CD8-positive, alpha-beta memory T cell (primary cell): ENCODE data around the gene EDC3. TPM values are rescaled to one million over a fixed set of nuclear protein-coding genes. Genes with fewer than 3 reads are reported as not detected.
A peak's percentile ranks its signal among the peaks of the same experiment; 100 is the strongest.
"Not testable (repeated sequence)": the region's sequence is repeated elsewhere in the genome, so short reads cannot be mapped to it uniquely, and the experiment has no call there.

Experiments used
- CTCF ChIA-PET: fragments of 350-600 bp; sonication (Branson Sonifier 250); formaldehyde crosslinking; loops from one replicate; lab custom pipeline; 2021; ENCODE audit warnings: antibody characterized with exemption; lab: Charles Lee
- POLR2A ChIA-PET: fragments of 350-600 bp; sonication (Branson Sonifier 250); formaldehyde crosslinking; loops from one replicate; lab custom pipeline; 2021; ENCODE audit warnings: antibody characterized with exemption; lab: Charles Lee
- DNase-seq, 5 donors: peaks; one replicate each; pipeline versions ENCODE4 v3.0.0 to v3.0.0-alpha.2; 2020 to 2022; ENCODE audit warnings: mixed read lengths in 1 of 5
- H3K27ac ChIP-seq: one replicate; pipeline ENCODE4 v1.7.0; 2013; ENCODE audit warnings: low read depth, mild to moderate bottlenecking, low read length, moderate library complexity
- H3K27me3 ChIP-seq: 2 replicates; pipeline ENCODE4 v1.7.0; 2013; ENCODE audit warnings: low read length, mild to moderate bottlenecking; ENCODE audit not compliant: insufficient read depth, poor library complexity, severe bottlenecking
- H3K36me3 ChIP-seq: 2 replicates; pipeline ENCODE4 v1.7.0; 2013; ENCODE audit warnings: mild to moderate bottlenecking, low read length, moderate library complexity; ENCODE audit not compliant: insufficient read depth
- H3K4me1 ChIP-seq: 2 replicates; pipeline ENCODE4 v1.7.0; 2013; ENCODE audit warnings: mild to moderate bottlenecking, low read length, moderate library complexity; ENCODE audit not compliant: insufficient read depth
- H3K4me3 ChIP-seq: 2 replicates; pipeline ENCODE4 v1.7.0; 2013; ENCODE audit warnings: mild to moderate bottlenecking, low read length
- H3K9me3 ChIP-seq: 2 replicates; pipeline ENCODE4 v1.7.0; 2013; ENCODE audit warnings: mild to moderate bottlenecking, low read length
- H3K27ac Mint-ChIP-seq, 8 donors: one replicate each; pipeline ENCODE4 v1.8.0; 2020 to 2021; ENCODE audit warnings: mixed read lengths in 8 of 8, mild to moderate bottlenecking in 6 of 8, inconsistent platforms in 3 of 8, moderate library complexity in 3 of 8
- H3K27me3 Mint-ChIP-seq, 2 donors: one replicate each; pipeline ENCODE4 v1.8.0; 2020 to 2021; ENCODE audit warnings: mixed read lengths in 2 of 2, mild to moderate bottlenecking in 1 of 2, moderate library complexity in 1 of 2
- H3K36me3 Mint-ChIP-seq, 3 donors: one replicate each; pipeline ENCODE4 v1.8.0; 2020 to 2021; ENCODE audit warnings: mixed read lengths in 3 of 3, inconsistent platforms in 1 of 3, mild to moderate bottlenecking in 1 of 3
- H3K4me1 Mint-ChIP-seq, 3 donors: one replicate each; pipeline ENCODE4 v1.8.0; 2020 to 2021; ENCODE audit warnings: mixed read lengths in 3 of 3, inconsistent platforms in 1 of 3, mild to moderate bottlenecking in 1 of 3
- H3K4me3 Mint-ChIP-seq, 7 donors: one replicate each; pipeline ENCODE4 v1.8.0; 2020 to 2021; ENCODE audit warnings: mixed read lengths in 7 of 7, mild to moderate bottlenecking in 6 of 7, moderate library complexity in 4 of 7, inconsistent platforms in 2 of 7
- H3K9me3 Mint-ChIP-seq, 5 donors: one replicate each; pipeline ENCODE4 v1.8.0; 2020 to 2022; ENCODE audit warnings: mixed read lengths in 5 of 5, mild to moderate bottlenecking in 3 of 5, moderate library complexity in 2 of 5, inconsistent platforms in 1 of 5
- polyA plus RNA-seq: library from polyadenylated mRNA; unstranded; fragments of 300-500 nt; fragmentation: Illumina TruSeq; gene quantifications from one replicate; pipeline ENCODE4 v1.2.3, GENCODE V29; 2021
- total RNA-seq, 2 experiments: library from RNA; stranded (reverse); gene quantifications; one replicate each; pipeline ENCODE4 v1.2.3, GENCODE V29; 2021

EDC3 gene
- total and polyA plus RNA-seq, 3 experiments from 2014 or later: 29.9 to 52.0 (median 50.9) TPM

- H3K27me3 Mint-ChIP-seq: no peaks in the 10 kb centered on the region
- Histone ChIP-seq H3K4me3 (no peak overlapping the region), H3K36me3 (no peaks in the 10 kb centered on the region), H3K27me3 (no peaks in the 10 kb centered on the region), H3K27ac (no peak overlapping the region), H3K9me3 (no peaks in the 10 kb centered on the region), H3K4me1 (peaks cover 8% of the 10 kb centered on the region)
- H3K4me3 Mint-ChIP-seq: no peak overlapping the region
- ChIA-PET POLR2A (no interaction called here), CTCF (interaction anchor here (0.8 kb wide), 1 partner anchor 72 kb away, joined by 3 read pairs; no protein-coding TSS in a partner anchor)
- no peaks in the 10 kb centered on the region for H3K9me3 Mint-ChIP-seq
- no peak overlapping the region for H3K27ac Mint-ChIP-seq
- H3K4me1 Mint-ChIP-seq: peaks cover 6 to 7% (median 6%) of the 10 kb centered on the region in 3 donors
- DNase-seq: no peak
- H3K36me3 Mint-ChIP-seq: no peaks in the 10 kb centered on the region
Observed at GRCh38 chr15:74603789-74604705, 91.8 kb downstream of the EDC3 start.

GRCh38 chr15:74603026-74603788 lies 92.6 kb downstream of the EDC3 start:
- H3K27me3 ChIP-seq: no peaks in the 10 kb centered on the region
- Mint-ChIP-seq H3K9me3 (no peaks in the 10 kb centered on the region), H3K27ac (no peak overlapping the region), H3K4me3 (no peak overlapping the region), H3K36me3 (peaks cover 0 to 5% (median 0%) of the 10 kb centered on the region in 3 donors), H3K27me3 (no peaks in the 10 kb centered on the region), H3K4me1 (peaks cover 14 to 16% (median 15%) of the 10 kb centered on the region in 3 donors)
- no peaks in the 10 kb centered on the region for H3K36me3 ChIP-seq
- no peak overlapping the region for H3K27ac ChIP-seq
- DNase-seq: no peak
- ChIA-PET CTCF (interaction anchor here (0.8 to 0.9 kb wide), 2 partner anchors 10 to 71 kb away, joined by 3 read pairs; no protein-coding TSS in a partner anchor), POLR2A (no interaction called here)
- no peak overlapping the region for H3K4me3 ChIP-seq
- no peaks in the 10 kb centered on the region for H3K9me3 ChIP-seq
- H3K4me1 ChIP-seq: peaks cover 15% of the 10 kb centered on the region

- H3K4me1 ChIP-seq: peaks cover 20% of the 10 kb centered on the region
- ChIA-PET POLR2A (interaction anchor here (1.0 to 2.3 kb wide), 2 partner anchors 16 to 53 kb away, joined by 3 to 20 read pairs; partner anchors contain the start of gene CLK3), CTCF (interaction anchor here (0.5 to 1.5 kb wide), 4 partner anchors 33 to 225 kb away, joined by 3 to 5 read pairs (median 4); no protein-coding TSS in a partner anchor)
- Mint-ChIP-seq H3K27me3 (no peaks in the 10 kb centered on the region), H3K4me1 (peaks cover 19 to 21% (median 20%) of the 10 kb centered on the region in 3 donors), H3K27ac (peak overlapping the region in 7 of 8 donors; percentile 24 to 100 (median 98)), H3K9me3 (no peaks in the 10 kb centered on the region), H3K4me3 (peak overlapping the region; percentile 89 to 100 (median 97)), H3K36me3 (peaks cover 0 to 29% (median 0%) of the 10 kb centered on the region in 3 donors)
- DNase-seq: no peak
- peak overlapping the region; percentile 93 for H3K4me3 ChIP-seq
- H3K36me3 ChIP-seq: no peaks in the 10 kb centered on the region
- H3K27me3 ChIP-seq: no peaks in the 10 kb centered on the region
- peak overlapping the region; percentile 83 for H3K27ac ChIP-seq
- no peaks in the 10 kb centered on the region for H3K9me3 ChIP-seq
Observed at GRCh38 chr15:74599156-74599555, 96.7 kb downstream of the EDC3 start.

GRCh38 chr15:74598126-74598842 lies 97.5 kb downstream of the EDC3 start:
- H3K4me1 ChIP-seq: peaks cover 20% of the 10 kb centered on the region
- no peaks in the 10 kb centered on the region for H3K27me3 ChIP-seq
- peak overlapping the region; percentile 83 for H3K27ac ChIP-seq
- no peaks in the 10 kb centered on the region for H3K9me3 ChIP-seq
- Mint-ChIP-seq H3K4me3 (peak overlapping the region; percentile 89 to 100 (median 97)), H3K4me1 (peaks cover 19 to 21% (median 20%) of the 10 kb centered on the region in 3 donors), H3K9me3 (no peaks in the 10 kb centered on the region), H3K27me3 (no peaks in the 10 kb centered on the region), H3K27ac (peak overlapping the region; percentile 73 to 100 (median 99)), H3K36me3 (peaks cover 0 to 35% (median 0%) of the 10 kb centered on the region in 3 donors)
- DNase-seq: peak; percentile 78 to 89 (median 84)
- no peaks in the 10 kb centered on the region for H3K36me3 ChIP-seq
- H3K4me3 ChIP-seq: peak overlapping the region; percentile 93
- CTCF ChIA-PET: interaction anchor here (1.0 to 1.5 kb wide), 3 partner anchors 34 to 224 kb away, joined by 3 to 5 read pairs (median 4); no protein-coding TSS in a partner anchor
- POLR2A ChIA-PET: interaction anchor here (1.0 to 2.3 kb wide), 2 partner anchors 17 to 52 kb away, joined by 3 to 20 read pairs; partner anchors contain the start of gene CLK3

GRCh38 chr15:74597146-74597705 lies 98.6 kb downstream of the EDC3 start:
- H3K36me3 ChIP-seq, H3K9me3 ChIP-seq, DNase-seq, H3K27ac ChIP-seq, H3K4me3 ChIP-seq, H3K9me3 Mint-ChIP-seq, CTCF ChIA-PET, H3K27me3 ChIP-seq, H3K27me3 Mint-ChIP-seq, H3K4me3 Mint-ChIP-seq: not testable (repeated sequence)
- POLR2A ChIA-PET: interaction anchor here (2.3 kb wide), 1 partner anchor 18 kb away, joined by 20 read pairs; the partner anchor contains the start of gene CLK3
- peaks cover 20% of the 10 kb centered on the region for H3K4me1 ChIP-seq
- Mint-ChIP-seq H3K27ac (peak overlapping the region in 1 of 8 donors; percentile 17), H3K4me1 (peaks cover 19 to 21% (median 20%) of the 10 kb centered on the region in 3 donors), H3K36me3 (peaks cover 0 to 45% (median 3%) of the 10 kb centered on the region in 3 donors)

GRCh38 chr15:74596736-74597135 lies 99.1 kb downstream of the EDC3 start:
- POLR2A ChIA-PET, H3K27me3 ChIP-seq, CTCF ChIA-PET, H3K4me3 Mint-ChIP-seq, DNase-seq, H3K27me3 Mint-ChIP-seq, H3K9me3 Mint-ChIP-seq, H3K27ac ChIP-seq, H3K36me3 ChIP-seq, H3K4me3 ChIP-seq, H3K9me3 ChIP-seq: not testable (repeated sequence)
- Mint-ChIP-seq H3K27ac (peak overlapping the region in 1 of 8 donors; percentile 78), H3K4me1 (peaks cover 19 to 21% (median 20%) of the 10 kb centered on the region in 3 donors), H3K36me3 (peaks cover 0 to 50% (median 3%) of the 10 kb centered on the region in 3 donors)
- H3K4me1 ChIP-seq: peaks cover 20% of the 10 kb centered on the region

GRCh38 chr15:74595271-74595670 lies 100.6 kb downstream of the EDC3 start:
- H3K9me3 Mint-ChIP-seq: no peaks in the 10 kb centered on the region
- Histone ChIP-seq H3K36me3 (peaks cover 11% of the 10 kb centered on the region), H3K9me3 (no peaks in the 10 kb centered on the region), H3K4me3 (no peak overlapping the region), H3K27me3 (no peaks in the 10 kb centered on the region), H3K4me1 (peaks cover 20% of the 10 kb centered on the region), H3K27ac (no peak overlapping the region)
- ChIA-PET POLR2A (no interaction called here), CTCF (no interaction called here)
- no peaks in the 10 kb centered on the region for H3K27me3 Mint-ChIP-seq
- no peak for DNase-seq
- peaks cover 19 to 21% (median 20%) of the 10 kb centered on the region in 3 donors for H3K4me1 Mint-ChIP-seq
- H3K36me3 Mint-ChIP-seq: peaks cover 0 to 65% (median 4%) of the 10 kb centered on the region in 3 donors
- peak overlapping the region in 1 of 7 donors; percentile 51 for H3K4me3 Mint-ChIP-seq
- peak overlapping the region in 2 of 8 donors; percentile 33 to 57 for H3K27ac Mint-ChIP-seq
